Measurements from ENCODE around the gene CCDC192. TPM values are rescaled to one million over a fixed set of nuclear protein-coding genes. Genes with fewer than 3 reads are reported as not detected.

The CCDC192 gene
- total and polyA plus RNA-seq, 2 of the 4 experiments (the other 2 are of a cell fraction) = not detected

DNA sequence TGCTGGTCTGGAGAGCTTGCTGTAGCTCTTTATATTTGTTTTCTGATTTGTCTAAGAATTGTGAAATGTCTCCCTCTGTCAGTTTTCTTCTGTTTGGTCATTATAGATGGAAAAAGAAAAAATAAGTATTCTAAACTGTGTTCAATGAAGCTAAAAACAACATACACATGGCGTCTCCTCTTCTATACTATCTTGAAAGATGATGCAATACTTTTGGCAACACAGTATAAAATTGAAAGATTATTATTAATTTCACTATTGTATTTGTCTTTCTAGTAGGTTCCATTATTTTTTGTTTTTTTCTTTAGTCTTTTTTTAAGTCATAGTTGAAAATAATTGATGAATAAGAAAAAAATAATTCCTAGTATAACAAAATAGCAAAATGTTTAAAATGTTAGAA, 22.5 kb downstream of the CCDC192 start:
- intact Hi-C loops (cut with micrococcal nuclease) = no loop called here
- POLR2A ChIA-PET (ENCODE audit: unreplicated experiment) = no interaction called here
- no peak overlapping the region for H4K5ac ChIP-seq (ENCODE audit: low read depth, low read length)
- no peak overlapping the region for H4K91ac ChIP-seq (ENCODE audit: insufficient read depth, low read depth, low read length)
- no CpG with 5 or more reads among the region's 1 CpG for WGBS, 2 experiments (ENCODE audit: extremely low coverage in 2 of 2, insufficient read length in 1 of 2)
- no peak for ATAC-seq (ENCODE audit: low read depth)
- DNase-seq = no peak
- H2AFZ ChIP-seq (replicated peaks; ENCODE audit: low read length, poor library complexity) = no peak overlapping the region
- H3K23ac ChIP-seq (ENCODE audit: low read depth, low read length) = no peak overlapping the region
- in situ Hi-C loops (cut with MboI; ENCODE audit: low sequenced_read_pairs) = no loop called here
- H3K9ac ChIP-seq (ENCODE audit: low read depth, low read length) = no peak overlapping the region
- dilution Hi-C loops (cut with HindIII; ENCODE audit: low sequenced_read_pairs, unreplicated experiment) = no loop called here
- H3K14ac ChIP-seq (replicated peaks; ENCODE audit: low read depth, low read length) = no peak overlapping the region
- no peaks in the 10 kb centered on the region for H3K9me1 ChIP-seq (ENCODE audit: insufficient read depth, low read length)
- H3K4me2 ChIP-seq (ENCODE audit: low read depth, low read length) = no peak overlapping the region
- H2BK20ac ChIP-seq (ENCODE audit: low read depth, low read length) = no peak overlapping the region
- no peak overlapping the region for H2BK5ac ChIP-seq (ENCODE audit: low read depth, low read length, poor library complexity, severe bottlenecking)
- no peaks in the 10 kb centered on the region for H3K4me1 ChIP-seq (ENCODE audit: control insufficient read depth, insufficient read depth, low read length)
- H4K20me1 ChIP-seq (ENCODE audit: insufficient read depth, low read length) = no peaks in the 10 kb centered on the region
- H3K27ac ChIP-seq (ENCODE audit: insufficient read depth, low read length) = no peak overlapping the region
- CTCF ChIA-PET = no interaction called here
- no peak overlapping the region for H2AK5ac ChIP-seq (ENCODE audit: low read depth, low read length)
- no peak overlapping the region for H2BK120ac ChIP-seq (ENCODE audit: low read depth, low read length)
- no TSS peak for BruUV-seq (replicated peaks)
- no peak overlapping the region for H3K18ac ChIP-seq (ENCODE audit: low read depth, low read length)
- H3K56ac ChIP-seq (ENCODE audit: extremely low read depth, insufficient read depth, low read length) = no peak overlapping the region
- no peak overlapping the region for H4K8ac ChIP-seq (ENCODE audit: low read depth in 2 of 2, low read length in 2 of 2)
- H2BK15ac ChIP-seq (ENCODE audit: low read depth, low read length) = no peak overlapping the region
- no peaks in the 10 kb centered on the region for H3K79me1 ChIP-seq (ENCODE audit: low read depth in 1 of 2, low read length in 2 of 2)
- H3K27me3 ChIP-seq (ENCODE audit: control insufficient read depth, insufficient read depth, low read length) = no peaks in the 10 kb centered on the region
- H3K36me3 ChIP-seq (ENCODE audit: control insufficient read depth, insufficient read depth, low read length) = no peaks in the 10 kb centered on the region
- H3K4me3 ChIP-seq (ENCODE audit: insufficient read depth, low read depth, low read length) = no peak overlapping the region
- H2AK9ac ChIP-seq (replicated peaks; ENCODE audit: low read depth, low read length, poor library complexity) = no peak overlapping the region
- TF ChIP-seq RCOR1 (IDR thresholded peaks at IDR 0.05; ENCODE audit: insufficient replicate concordance, low read length) = no peak
- no peak for TF ChIP-seq NFE2L2 (IDR thresholded peaks at IDR 0.05; ENCODE audit: low read depth, low read length)
- TF ChIP-seq FOS (IDR thresholded peaks at IDR 0.05; ENCODE audit: low read depth, low read length) = no peak
- TF ChIP-seq CHD1 (IDR thresholded peaks at IDR 0.05; ENCODE audit: low read depth, low read length) = no peak
- TF ChIP-seq, protein P1, sequence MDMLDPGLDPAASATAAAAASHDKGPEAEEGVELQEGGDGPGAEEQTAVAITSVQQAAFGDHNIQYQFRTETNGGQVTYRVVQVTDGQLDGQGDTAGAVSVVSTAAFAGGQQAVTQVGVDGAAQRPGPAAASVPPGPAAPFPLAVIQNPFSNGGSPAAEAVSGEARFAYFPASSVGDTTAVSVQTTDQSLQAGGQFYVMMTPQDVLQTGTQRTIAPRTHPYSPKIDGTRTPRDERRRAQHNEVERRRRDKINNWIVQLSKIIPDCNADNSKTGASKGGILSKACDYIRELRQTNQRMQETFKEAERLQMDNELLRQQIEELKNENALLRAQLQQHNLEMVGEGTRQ (IDR thresholded peaks at IDR 0.05; ENCODE audit: low read depth, low read length) = no peak
- TF ChIP-seq CEBPB (IDR thresholded peaks at IDR 0.05; ENCODE audit: low read depth, low read length) = peak; percentile 77
- TF ChIP-seq, protein P2, sequence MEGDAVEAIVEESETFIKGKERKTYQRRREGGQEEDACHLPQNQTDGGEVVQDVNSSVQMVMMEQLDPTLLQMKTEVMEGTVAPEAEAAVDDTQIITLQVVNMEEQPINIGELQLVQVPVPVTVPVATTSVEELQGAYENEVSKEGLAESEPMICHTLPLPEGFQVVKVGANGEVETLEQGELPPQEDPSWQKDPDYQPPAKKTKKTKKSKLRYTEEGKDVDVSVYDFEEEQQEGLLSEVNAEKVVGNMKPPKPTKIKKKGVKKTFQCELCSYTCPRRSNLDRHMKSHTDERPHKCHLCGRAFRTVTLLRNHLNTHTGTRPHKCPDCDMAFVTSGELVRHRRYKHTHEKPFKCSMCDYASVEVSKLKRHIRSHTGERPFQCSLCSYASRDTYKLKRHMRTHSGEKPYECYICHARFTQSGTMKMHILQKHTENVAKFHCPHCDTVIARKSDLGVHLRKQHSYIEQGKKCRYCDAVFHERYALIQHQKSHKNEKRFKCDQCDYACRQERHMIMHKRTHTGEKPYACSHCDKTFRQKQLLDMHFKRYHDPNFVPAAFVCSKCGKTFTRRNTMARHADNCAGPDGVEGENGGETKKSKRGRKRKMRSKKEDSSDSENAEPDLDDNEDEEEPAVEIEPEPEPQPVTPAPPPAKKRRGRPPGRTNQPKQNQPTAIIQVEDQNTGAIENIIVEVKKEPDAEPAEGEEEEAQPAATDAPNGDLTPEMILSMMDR (conservative IDR thresholded peaks at IDR 0.05; ENCODE audit: low read depth, low read length) = no peak
- TF ChIP-seq MXI1 (IDR thresholded peaks at IDR 0.05; ENCODE audit: borderline replicate concordance, low read depth, low read length) = no peak
- H3K9me3 ChIP-seq (ENCODE audit: control insufficient read depth, insufficient read depth, low read length) = 0 out of 2 replicates have a peak, but pooled peaks cover 2% of the 10 kb centered on the region
- H3K4ac ChIP-seq (ENCODE audit: low read depth, low read length) = no peak overlapping the region

All from IMR-90 (cell line).